Kidney (tissue), 14 donors: ENCODE results near the gene NKIRAS1. TPM values are rescaled to one million over a fixed set of nuclear protein-coding genes. Genes with fewer than 3 reads are reported as not detected.
A peak's percentile ranks its signal among the peaks of the same experiment; 100 is the strongest.

Experiments
- DNase-seq, 5 donors: peaks; one replicate each; pipeline ENCODE4 v3.0.0-alpha.2; 2013 to 2020
- FAIRE-seq: peaks from 2 replicates; lab custom pipeline; 2012; peaks lifted over from hg19 to GRCh38; lab: Jason Lieb, UNC
- H3K27ac ChIP-seq, 2 donors: one replicate each; pipeline ENCODE4 v1.7.0; 2013; ENCODE audit warnings: low read depth in 2 of 2, low read length in 2 of 2, inconsistent platforms in 1 of 2
- H3K27me3 ChIP-seq: one replicate; pipeline ENCODE4 v1.7.1; 2013; ENCODE audit warnings: low read length, inconsistent platforms; ENCODE audit not compliant: control insufficient read depth, insufficient read depth
- H3K36me3 ChIP-seq, 3 donors: one replicate each; pipeline versions ENCODE4 v1.7.0 to v1.7.1; 2013; ENCODE audit warnings: low read length in 3 of 3, control low read depth in 1 of 3, inconsistent platforms in 1 of 3; ENCODE audit not compliant: insufficient read depth in 3 of 3, control insufficient read depth in 2 of 3
- H3K4me1 ChIP-seq, 3 donors: one replicate each; pipeline versions ENCODE4 v1.7.0 to v1.7.1; 2013; ENCODE audit warnings: low read length in 3 of 3, inconsistent platforms in 1 of 3, low read depth in 1 of 3; ENCODE audit not compliant: control insufficient read depth in 2 of 3, insufficient read depth in 2 of 3
- H3K4me3 ChIP-seq, 3 donors: one replicate each; pipeline versions ENCODE4 v1.7.0 to v1.8.1; 2013; ENCODE audit warnings: low read length in 3 of 3, control low read depth in 1 of 3, inconsistent platforms in 1 of 3
- H3K9ac ChIP-seq, 3 donors: one replicate each; pipeline versions ENCODE4 v1.7.0 to v1.7.1; 2013; ENCODE audit warnings: low read length in 3 of 3, control low read depth in 1 of 3, inconsistent platforms in 1 of 3
- H3K9me3 ChIP-seq, 3 donors: one replicate each; pipeline versions ENCODE4 v1.7.0 to v1.7.1; 2013; ENCODE audit warnings: low read length in 3 of 3, control low read depth in 1 of 3, inconsistent platforms in 1 of 3; ENCODE audit not compliant: control insufficient read depth in 2 of 3, insufficient read depth in 1 of 3
- intact Hi-C: fragments of 100-400 bp; cut with DNase I; formaldehyde crosslinking; loops from one replicate; pipeline ENCODE4 v1.11.1; 2022
- polyA plus RNA-seq: library from polyadenylated mRNA; stranded (reverse); fragments of 350-450 nt; fragmentation: Illumina TruSeq; extraction: RNeasy Lipid Tissue Mini Kit (QIAGEN cat#74804); gene quantifications from one replicate; pipeline ENCODE4 v1.2.3, GENCODE V29; 2014; ENCODE audit warnings: low read depth, low replicate concordance; ENCODE audit not compliant: insufficient read depth
- total RNA-seq: library from RNA; stranded (reverse); fragmentation: NEBNext Ultra II Directional; extraction: Animal tissue kit (Norgen Biotek cat#: 25700); gene quantifications from one replicate; pipeline ENCODE4 v1.2.1, GENCODE V29; 2021
- TF ChIP-seq, protein P1 (sequence below): IDR thresholded peaks from 3 replicates; pipeline ENCODE4 v1.5.1; 2012; ENCODE audit warnings: mild to moderate bottlenecking, moderate library complexity, borderline replicate concordance; ENCODE audit not compliant: insufficient read depth; ENCODE audit errors: extremely low read depth
- donor health status: control.
- donor health status: control.
- donor health status: control.
- donor health status: control.
- donor health status: control.
- donor health status: DM: yes; HTN: yes; CAD: no.
- donor health status: Normal renal cell carcinoma (clear cell type).

NKIRAS1 gene
- total and polyA plus RNA-seq, 2 donors from 2014 or later: 7.1 to 17.2 TPM

DNA sequence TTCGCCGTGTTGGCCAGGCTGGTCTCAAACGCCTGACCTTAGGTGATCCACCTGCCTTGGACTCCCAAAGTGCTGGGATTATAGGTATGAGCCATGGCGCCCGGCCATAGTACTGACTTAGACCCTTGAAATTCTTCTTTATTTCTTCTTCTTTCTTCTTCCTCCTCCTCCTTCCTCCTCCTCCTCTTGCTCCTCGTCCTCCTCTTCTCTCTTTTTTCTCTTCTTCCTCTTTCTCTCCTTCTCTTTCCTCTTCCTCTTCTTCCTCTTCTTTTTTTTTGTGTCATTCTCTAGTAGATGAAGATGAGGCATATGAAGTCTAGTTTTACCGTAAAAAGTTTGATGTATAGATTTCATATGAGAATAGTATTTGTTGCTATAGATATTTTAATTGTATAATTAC lies 9.5 kb upstream of the NKIRAS1 start:
- Histone ChIP-seq H3K9ac (no peak overlapping the region), H3K9me3 (no peaks in the 10 kb centered on the region), H3K27me3 (no peaks in the 10 kb centered on the region), H3K27ac (no peak overlapping the region), H3K4me1 (peaks cover 0 to 4% (median 3%) of the 10 kb centered on the region in 3 donors), H3K4me3 (no peak overlapping the region), H3K36me3 (peaks cover 0 to 3% (median 0%) of the 10 kb centered on the region in 3 donors)
- intact Hi-C loops: no loop called here
- TF ChIP-seq, protein P1, sequence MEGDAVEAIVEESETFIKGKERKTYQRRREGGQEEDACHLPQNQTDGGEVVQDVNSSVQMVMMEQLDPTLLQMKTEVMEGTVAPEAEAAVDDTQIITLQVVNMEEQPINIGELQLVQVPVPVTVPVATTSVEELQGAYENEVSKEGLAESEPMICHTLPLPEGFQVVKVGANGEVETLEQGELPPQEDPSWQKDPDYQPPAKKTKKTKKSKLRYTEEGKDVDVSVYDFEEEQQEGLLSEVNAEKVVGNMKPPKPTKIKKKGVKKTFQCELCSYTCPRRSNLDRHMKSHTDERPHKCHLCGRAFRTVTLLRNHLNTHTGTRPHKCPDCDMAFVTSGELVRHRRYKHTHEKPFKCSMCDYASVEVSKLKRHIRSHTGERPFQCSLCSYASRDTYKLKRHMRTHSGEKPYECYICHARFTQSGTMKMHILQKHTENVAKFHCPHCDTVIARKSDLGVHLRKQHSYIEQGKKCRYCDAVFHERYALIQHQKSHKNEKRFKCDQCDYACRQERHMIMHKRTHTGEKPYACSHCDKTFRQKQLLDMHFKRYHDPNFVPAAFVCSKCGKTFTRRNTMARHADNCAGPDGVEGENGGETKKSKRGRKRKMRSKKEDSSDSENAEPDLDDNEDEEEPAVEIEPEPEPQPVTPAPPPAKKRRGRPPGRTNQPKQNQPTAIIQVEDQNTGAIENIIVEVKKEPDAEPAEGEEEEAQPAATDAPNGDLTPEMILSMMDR: no peak
- FAIRE-seq: no peak
- no peak for DNase-seq

DNA sequence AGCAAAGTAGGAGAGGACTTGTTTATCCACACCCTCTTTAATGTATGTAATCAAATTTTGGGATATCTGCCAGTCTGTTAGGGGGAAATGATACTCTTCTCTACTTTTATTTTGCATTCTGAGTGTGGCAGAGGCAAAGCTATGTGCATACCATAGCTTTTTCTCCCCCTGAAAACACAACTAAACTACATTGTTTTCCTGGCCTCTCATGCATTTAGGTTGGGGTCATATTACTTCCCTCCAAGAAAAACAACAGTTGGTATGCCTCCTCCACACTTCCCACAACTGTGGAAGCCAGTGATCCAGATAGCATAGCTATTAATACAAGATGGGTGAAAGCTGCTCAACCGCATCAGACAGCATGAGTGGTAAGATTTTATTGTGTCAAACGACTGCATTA lies 7.0 kb upstream of the NKIRAS1 start:
- no peak for FAIRE-seq

DNA sequence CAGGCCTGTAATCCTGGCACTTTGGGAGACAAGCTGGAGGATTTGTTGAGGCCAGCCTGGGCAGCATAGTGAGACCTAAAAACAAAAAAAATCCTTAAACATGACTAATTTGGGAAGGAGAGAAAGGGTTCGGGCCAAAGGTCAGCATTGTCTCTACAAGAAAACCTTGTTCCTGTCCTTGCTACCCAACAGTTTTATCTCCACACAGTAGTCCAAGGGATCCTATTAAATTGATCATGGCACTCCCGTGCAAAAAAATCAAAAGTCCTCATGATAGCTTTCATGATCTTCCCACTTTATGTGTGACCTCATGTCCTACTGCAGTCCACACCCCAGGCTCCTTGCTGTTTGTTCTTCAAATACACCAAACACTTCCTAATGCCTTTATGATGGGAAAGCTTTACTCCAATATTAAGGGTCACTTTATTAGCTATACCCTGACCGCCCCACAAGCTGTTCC lies 4.3 kb upstream of the NKIRAS1 start:
- TF ChIP-seq, protein P1: no peak
- Histone ChIP-seq H3K27ac (no peak overlapping the region), H3K9ac (no peak overlapping the region), H3K9me3 (no peaks in the 10 kb centered on the region), H3K4me3 (no peak overlapping the region), H3K27me3 (no peaks in the 10 kb centered on the region), H3K4me1 (peaks cover 5 to 11% (median 7%) of the 10 kb centered on the region in 3 donors), H3K36me3 (peaks cover 3 to 17% (median 10%) of the 10 kb centered on the region in 3 donors)
- DNase-seq (no peak), FAIRE-seq (no peak)
- intact Hi-C loops: no loop called here

More for the DNA sequence above, 7.0 kb upstream of the NKIRAS1 start:
- H3K9ac ChIP-seq: no peak overlapping the region
- no peaks in the 10 kb centered on the region for H3K9me3 ChIP-seq
- no peak overlapping the region for H3K4me3 ChIP-seq
- peak in 3 of 5 donors; percentile 67 to 92 (median 91) for DNase-seq
- no peak overlapping the region for H3K27ac ChIP-seq
- H3K36me3 ChIP-seq: peaks cover 3 to 13% (median 8%) of the 10 kb centered on the region in 3 donors
- TF ChIP-seq, protein P1: no peak
- H3K27me3 ChIP-seq: no peaks in the 10 kb centered on the region
- intact Hi-C loops: no loop called here
- H3K4me1 ChIP-seq: peaks cover 1 to 6% (median 5%) of the 10 kb centered on the region in 3 donors
